K562 (cell line): ENCODE results near the gene CEP250. TPM values are rescaled to one million over a fixed set of nuclear protein-coding genes. Genes with fewer than 3 reads are reported as not detected.

Source experiments
- DDX20 ChIP-seq: fragments of 450-650 bp; IDR thresholded peaks from 2 replicates; pipeline ENCODE4 v1.6.1; 2016; ENCODE audit warnings: missing genetic modification characterization, low read depth, mild to moderate bottlenecking, missing compliant biosample characterization, moderate library complexity
- FOXA3 ChIP-seq, 2 experiments: fragments of 450-650 bp in 1 of 2; sonication (generic) in 1 of 2; formaldehyde crosslinking; IDR thresholded peaks in 1 of 2; conservative IDR thresholded peaks in 1 of 2; 2 replicates each; pipeline versions ENCODE4 v1.4.0 to v1.8.0; 2020 to 2022; ENCODE audit warnings: mild to moderate bottlenecking in 2 of 2, missing genetic modification reagents in 1 of 2
- FOXM1 ChIP-seq, 2 experiments: fragments of 450-650 bp in 1 of 2; sonication (generic) in 1 of 2; formaldehyde crosslinking in 1 of 2; IDR thresholded peaks; 2 replicates each; pipeline versions ENCODE4 v1.6.1 to v1.9.0; 2017 to 2022; ENCODE audit warnings: low read depth in 2 of 2, mild to moderate bottlenecking in 2 of 2, missing genetic modification reagents in 1 of 2, moderate library complexity in 1 of 2
- KLF10 ChIP-seq: fragments of 250-450 bp; sonication (Bioruptor Pico); IDR thresholded peaks from 2 replicates; pipeline ENCODE4 v1.6.1; 2021; ENCODE audit warnings: matching md5 sums
- NR4A1 ChIP-seq, 2 experiments: fragments of 250-450 bp in 1 of 2; fragments of 450-650 bp in 1 of 2; sonication (Bioruptor Pico) in 1 of 2; IDR thresholded peaks; 2 replicates each; pipeline versions ENCODE4 v1.4.0 to v1.6.1; 2016 to 2020; ENCODE audit warnings: mild to moderate bottlenecking in 2 of 2, missing compliant biosample characterization in 1 of 2, missing genetic modification characterization in 1 of 2, moderate library complexity in 1 of 2
- PHTF2 ChIP-seq: fragments of 250-450 bp; sonication (Bioruptor Pico); IDR thresholded peaks from 2 replicates; pipeline ENCODE4 v1.5.0; 2021; ENCODE audit warnings: mild to moderate bottlenecking
- RBM39 ChIP-seq: fragments of 200-400 bp; formaldehyde crosslinking; optimal IDR thresholded peaks from 2 replicates; pipeline ENCODE3; 2018; ENCODE audit warnings: low read depth, low read length
- RUNX1 ChIP-seq: sonication (generic); IDR thresholded peaks from 2 replicates; pipeline ENCODE4 v1.6.1; 2016; ENCODE audit warnings: antibody characterized with exemption, low read depth
- ZNF282 ChIP-seq: sonication (generic); formaldehyde crosslinking; IDR thresholded peaks from 2 replicates; pipeline ENCODE4 v1.8.1; 2023; ENCODE audit warnings: missing genetic modification reagents
- polyA plus RNA-seq, 8 experiments: library from polyadenylated mRNA; depleted of rRNA in 4 of 8; stranded (reverse) in 5 of 8; unstranded in 3 of 8; fragments of >200 nt; fragmentation: Nextera tagmentation in 2 of 8; fragmentation: Illumina TruSeq in 1 of 8; extraction: Ambion mirVana in 2 of 8; extraction: Trizol in 1 of 8; gene quantifications; 2 replicates each; pipeline versions ENCODE4 v1.2.1 to v1.2.3, GENCODE V29; 2011 to 2014; ENCODE audit warnings: inconsistent platforms in 1 of 8, missing spikeins in 1 of 8
- total RNA-seq, 7 experiments: library from RNA; depleted of rRNA in 6 of 7; stranded (reverse); fragments of >200 nt in 6 of 7; fragmentation: Illumina TruSeq in 2 of 7; extraction: Trizol in 2 of 7; gene quantifications; 2 replicates each; pipeline versions ENCODE4 v1.2.1 to v1.2.3, GENCODE V29; 2011 to 2021; ENCODE audit warnings: low replicate concordance in 1 of 7
- TF ChIP-seq, protein P1 (sequence below): fragments of 200-400 bp; formaldehyde crosslinking; IDR thresholded peaks from 2 replicates; pipeline ENCODE4 v1.6.1; 2017; ENCODE audit warnings: mild to moderate bottlenecking, low read depth, low read length, moderate library complexity
- TF ChIP-seq, protein P2 (sequence below): sonication (generic); formaldehyde crosslinking; IDR thresholded peaks from 2 replicates; pipeline ENCODE4 v1.8.0; 2023; ENCODE audit warnings: mild to moderate bottlenecking, missing genetic modification reagents

The CEP250 gene
- total and polyA plus RNA-seq, 9 of the 15 experiments (the other 6 are each of a cell fraction or from before 2014, with no cell fraction given): 2.5 to 41.9 (median 20.5) TPM

DNA sequence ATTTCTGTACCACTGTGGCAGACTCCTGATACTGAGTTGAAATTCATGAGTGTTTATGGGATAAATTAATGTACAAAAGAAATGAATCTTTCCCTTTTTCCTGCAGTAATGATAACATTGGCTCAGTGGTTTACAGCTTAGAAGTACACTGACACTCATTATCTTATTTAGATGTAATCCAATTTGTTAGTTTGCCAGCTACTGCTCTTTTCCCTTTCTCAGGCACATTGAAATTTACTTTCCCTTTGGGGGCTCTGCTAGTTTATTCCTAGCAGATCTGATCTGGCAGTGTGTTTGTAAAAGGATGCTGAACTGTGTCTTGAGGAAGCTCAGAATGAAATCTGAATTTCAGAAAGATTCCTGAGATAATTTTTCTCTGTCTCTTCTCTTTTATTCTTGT is 3.0 kb downstream of the CEP250 start (continued):
- TF ChIP-seq, protein P1, sequence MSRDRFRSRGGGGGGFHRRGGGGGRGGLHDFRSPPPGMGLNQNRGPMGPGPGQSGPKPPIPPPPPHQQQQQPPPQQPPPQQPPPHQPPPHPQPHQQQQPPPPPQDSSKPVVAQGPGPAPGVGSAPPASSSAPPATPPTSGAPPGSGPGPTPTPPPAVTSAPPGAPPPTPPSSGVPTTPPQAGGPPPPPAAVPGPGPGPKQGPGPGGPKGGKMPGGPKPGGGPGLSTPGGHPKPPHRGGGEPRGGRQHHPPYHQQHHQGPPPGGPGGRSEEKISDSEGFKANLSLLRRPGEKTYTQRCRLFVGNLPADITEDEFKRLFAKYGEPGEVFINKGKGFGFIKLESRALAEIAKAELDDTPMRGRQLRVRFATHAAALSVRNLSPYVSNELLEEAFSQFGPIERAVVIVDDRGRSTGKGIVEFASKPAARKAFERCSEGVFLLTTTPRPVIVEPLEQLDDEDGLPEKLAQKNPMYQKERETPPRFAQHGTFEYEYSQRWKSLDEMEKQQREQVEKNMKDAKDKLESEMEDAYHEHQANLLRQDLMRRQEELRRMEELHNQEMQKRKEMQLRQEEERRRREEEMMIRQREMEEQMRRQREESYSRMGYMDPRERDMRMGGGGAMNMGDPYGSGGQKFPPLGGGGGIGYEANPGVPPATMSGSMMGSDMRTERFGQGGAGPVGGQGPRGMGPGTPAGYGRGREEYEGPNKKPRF: no peak
- TF ChIP-seq NR4A1 (CRISPR knock-in tag; IDR thresholded peaks at IDR 0.05) (no peak), NR4A1 (tag; IDR thresholded peaks at IDR 0.05) (no peak), KLF10 (CRISPR knock-in tag) (no peak), FOXM1 (IDR thresholded peaks at IDR 0.05; ENCODE audit: low read depth) (no peak), FOXM1 (CRISPR knock-in tag; IDR thresholded peaks at IDR 0.05; ENCODE audit: low read depth) (no peak), DDX20 (no peak), PHTF2 (CRISPR knock-in tag) (no peak), FOXA3 (CRISPR knock-in tag; conservative IDR thresholded peaks at IDR 0.05 in 1 of 2, IDR thresholded peaks at IDR 0.05 in 1 of 2) (no peak), RUNX1 (no peak), ZNF282 (CRISPR knock-in tag) (no peak), RBM39 (no peak)
- TF ChIP-seq, protein P2, sequence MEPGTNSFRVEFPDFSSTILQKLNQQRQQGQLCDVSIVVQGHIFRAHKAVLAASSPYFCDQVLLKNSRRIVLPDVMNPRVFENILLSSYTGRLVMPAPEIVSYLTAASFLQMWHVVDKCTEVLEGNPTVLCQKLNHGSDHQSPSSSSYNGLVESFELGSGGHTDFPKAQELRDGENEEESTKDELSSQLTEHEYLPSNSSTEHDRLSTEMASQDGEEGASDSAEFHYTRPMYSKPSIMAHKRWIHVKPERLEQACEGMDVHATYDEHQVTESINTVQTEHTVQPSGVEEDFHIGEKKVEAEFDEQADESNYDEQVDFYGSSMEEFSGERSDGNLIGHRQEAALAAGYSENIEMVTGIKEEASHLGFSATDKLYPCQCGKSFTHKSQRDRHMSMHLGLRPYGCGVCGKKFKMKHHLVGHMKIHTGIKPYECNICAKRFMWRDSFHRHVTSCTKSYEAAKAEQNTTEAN: no peak
